NCI-H748 (cell line): ENCODE data around the gene SLC7A4.
A peak's percentile ranks its signal among the peaks of the same experiment; 100 is the strongest.
"Not testable (repeated sequence)": the region's sequence is repeated elsewhere in the genome, so short reads cannot be mapped to it uniquely, and the experiment has no call there.

Source experiments
- DNase-seq: peaks from one replicate; lab custom pipeline; 2025; ENCODE audit not compliant: unreplicated experiment; lab: John Stamatoyannopoulos, UW

The SLC7A4 gene

GRCh38 chr22:21064917-21065864 lies 32.8 kb upstream of the SLC7A4 start:
- DNase-seq: no peak

GRCh38 chr22:21064425-21064824 lies 32.1 kb upstream of the SLC7A4 start:
- DNase-seq: not testable (repeated sequence)

- not testable (repeated sequence) for DNase-seq
These were observed 29.4 kb upstream of the SLC7A4 start for GRCh38 chr22:21061660-21062321.

GRCh38 chr22:21060363-21060762 lies 28.0 kb upstream of the SLC7A4 start:
- not testable (repeated sequence) for DNase-seq

- no peak for DNase-seq
These were observed 23.5 kb upstream of the SLC7A4 start for GRCh38 chr22:21055880-21056319.

- no peak for DNase-seq
These were observed 23.1 kb upstream of the SLC7A4 start for GRCh38 chr22:21055564-21055834.

DNA sequence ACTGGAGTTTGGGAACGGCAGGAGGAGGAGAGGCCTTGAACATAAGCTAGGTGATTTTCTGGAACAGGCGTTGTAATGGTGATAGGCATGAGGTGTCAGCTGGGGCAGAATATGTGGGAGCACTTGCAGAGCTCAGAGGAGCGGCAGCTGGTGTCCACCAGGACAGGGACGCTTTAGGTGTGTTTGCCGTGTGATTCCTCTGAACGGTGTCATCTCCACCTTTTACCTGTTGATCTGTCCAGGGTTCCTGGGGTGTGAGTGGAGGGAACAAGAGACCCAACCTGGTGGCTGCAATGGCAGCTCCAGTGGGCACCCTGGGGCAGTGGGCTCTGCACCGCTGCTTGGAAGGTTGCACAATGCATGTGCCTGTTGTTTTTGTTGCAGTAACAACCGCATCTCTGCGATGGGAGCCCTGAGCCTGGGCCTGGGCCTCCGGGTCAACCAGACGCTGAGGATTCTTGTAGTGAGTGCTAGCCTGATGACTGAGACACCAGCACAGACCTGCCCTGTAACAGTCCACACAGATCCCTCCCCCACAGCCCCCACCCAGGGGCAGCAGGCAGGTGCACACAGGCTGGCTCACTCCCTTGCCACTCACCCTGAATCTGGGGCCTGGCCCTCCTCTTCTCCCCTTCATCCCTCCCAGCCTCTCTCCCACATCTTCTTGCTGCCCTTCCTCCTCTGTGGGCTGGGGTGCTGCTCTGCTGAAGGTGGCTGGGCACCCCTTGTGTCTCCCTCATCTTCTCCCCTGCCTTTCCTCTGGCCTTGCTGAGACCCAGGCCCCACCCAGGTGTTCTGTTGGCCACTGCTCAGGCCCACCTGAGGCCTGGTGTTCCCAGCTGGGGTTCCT lies 22.6 kb upstream of the SLC7A4 start:
- no peak for DNase-seq

GRCh38 chr22:21054046-21054713 lies 21.8 kb upstream of the SLC7A4 start:
- no peak for DNase-seq

DNA sequence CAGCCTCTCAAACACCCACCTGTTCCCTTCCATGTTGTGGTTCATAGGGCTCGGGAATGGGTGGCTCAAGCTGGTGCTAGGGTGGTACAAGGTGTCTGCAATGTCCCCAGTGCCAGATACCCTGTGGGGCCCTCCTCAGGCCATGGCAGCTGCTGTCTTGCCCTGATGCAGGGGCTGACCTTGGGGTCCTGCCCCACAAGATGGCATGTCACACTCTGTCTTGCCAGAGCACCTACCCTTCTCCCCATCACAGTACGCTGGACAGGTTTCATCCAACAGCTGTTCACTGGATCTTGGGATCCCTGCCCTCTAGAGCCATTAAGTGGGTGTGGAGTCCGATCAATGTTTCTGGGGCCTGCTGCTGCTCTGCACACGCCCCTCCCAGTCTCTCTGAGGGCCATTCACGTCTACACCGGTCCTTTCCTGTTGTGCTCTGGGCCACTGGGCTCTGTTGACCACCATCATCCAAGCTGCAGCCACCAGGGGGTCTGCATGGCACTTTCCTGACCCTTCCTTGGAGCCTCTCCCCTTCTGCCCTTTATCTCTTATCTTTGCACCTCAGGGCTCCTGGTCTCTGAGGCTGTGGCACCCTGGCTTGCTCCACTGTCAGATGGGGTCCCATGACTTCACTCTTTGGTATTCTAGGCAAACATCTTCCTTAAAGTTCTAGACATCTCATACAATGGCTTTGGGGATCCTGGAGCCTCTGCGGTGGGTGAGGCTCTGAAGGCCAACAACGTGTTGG lies 20.5 kb upstream of the SLC7A4 start:
- DNase-seq: no peak

DNA sequence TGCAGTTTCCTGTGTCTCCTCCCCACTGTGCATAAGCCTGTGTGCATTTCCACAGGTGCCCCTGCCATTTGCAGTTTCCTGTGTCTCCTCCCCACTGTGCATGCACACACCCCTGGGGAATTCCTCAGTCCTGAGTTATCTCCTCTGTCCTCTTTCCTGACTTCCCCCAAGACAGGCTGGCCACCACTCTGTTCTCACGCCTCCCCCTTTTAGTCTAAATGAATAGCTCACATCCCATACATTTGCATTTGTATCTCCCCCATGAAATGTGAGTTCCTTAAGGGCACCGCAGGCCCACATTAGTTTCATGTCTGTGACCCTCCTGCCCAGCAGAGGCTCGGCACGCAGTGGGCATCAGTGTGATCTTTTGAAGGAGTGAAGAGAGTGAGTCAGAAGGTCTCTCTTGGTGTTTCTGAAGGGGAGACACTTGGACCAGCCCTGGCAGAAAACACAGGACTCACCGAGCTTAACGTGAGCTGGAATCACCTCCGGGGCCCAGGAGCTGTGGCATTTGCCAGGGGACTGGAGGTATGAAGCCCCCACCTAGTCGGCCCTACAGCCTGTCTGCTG lies 19.6 kb upstream of the SLC7A4 start:
- no peak for DNase-seq

DNA sequence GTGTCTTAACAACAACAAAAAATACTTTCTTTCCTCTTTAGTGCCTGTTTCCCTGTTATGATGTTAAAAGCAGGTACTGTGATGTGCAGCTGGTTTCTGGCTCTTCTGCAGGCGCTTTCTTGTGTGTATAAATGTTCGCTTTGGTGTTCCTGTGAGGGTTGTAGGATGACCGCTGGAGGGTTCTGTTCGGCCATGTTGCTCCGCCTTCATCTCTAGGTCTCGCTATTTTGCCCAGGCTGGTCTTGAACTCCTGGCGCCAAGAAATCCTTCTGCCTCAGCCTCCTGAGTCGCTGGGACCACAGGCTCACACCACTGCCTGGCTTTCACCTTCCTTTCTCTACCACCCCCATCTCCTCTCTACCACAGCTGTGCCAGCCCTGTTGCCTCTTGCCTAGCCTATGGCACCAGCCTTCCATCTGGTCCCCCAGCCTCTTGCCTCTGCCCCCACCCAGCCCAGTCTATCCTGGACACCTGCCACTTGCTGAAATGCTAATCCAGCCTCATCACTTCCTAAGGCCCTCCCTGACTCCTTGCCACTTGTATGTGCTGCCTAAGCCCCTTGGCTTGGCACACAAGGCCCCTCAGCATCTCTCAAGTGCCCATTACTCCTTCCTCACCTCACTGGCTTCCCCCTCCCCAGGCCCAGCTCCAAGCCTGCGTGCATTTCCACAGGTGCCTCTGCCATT lies 18.9 kb upstream of the SLC7A4 start:
- no peak for DNase-seq

DNA sequence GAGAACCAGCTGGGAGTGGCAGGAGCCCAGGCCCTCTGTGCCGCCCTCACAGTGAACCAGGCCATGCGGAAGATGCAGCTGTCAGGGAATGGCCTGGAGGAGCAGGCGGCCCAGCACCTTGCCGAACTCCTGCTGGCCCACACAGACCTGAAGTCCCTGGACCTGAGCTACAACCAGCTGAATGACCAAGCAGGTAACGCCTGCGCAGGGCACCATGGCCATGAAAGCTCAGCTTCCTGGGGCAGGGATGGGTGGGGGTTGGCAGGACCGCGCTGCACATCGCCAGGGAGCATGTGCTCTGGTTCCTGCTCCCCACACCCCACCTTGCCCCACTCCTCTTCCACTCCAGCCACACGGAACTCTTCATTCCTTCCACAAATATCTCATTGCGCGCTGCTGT lies 16.6 kb upstream of the SLC7A4 start:
- DNase-seq: not testable (repeated sequence)

- DNase-seq: not testable (repeated sequence)
These were observed 16.1 kb upstream of the SLC7A4 start for GRCh38 chr22:21048448-21048847.

GRCh38 chr22:21047730-21048129 lies 15.4 kb upstream of the SLC7A4 start:
- peak; percentile 79 for DNase-seq

DNA sequence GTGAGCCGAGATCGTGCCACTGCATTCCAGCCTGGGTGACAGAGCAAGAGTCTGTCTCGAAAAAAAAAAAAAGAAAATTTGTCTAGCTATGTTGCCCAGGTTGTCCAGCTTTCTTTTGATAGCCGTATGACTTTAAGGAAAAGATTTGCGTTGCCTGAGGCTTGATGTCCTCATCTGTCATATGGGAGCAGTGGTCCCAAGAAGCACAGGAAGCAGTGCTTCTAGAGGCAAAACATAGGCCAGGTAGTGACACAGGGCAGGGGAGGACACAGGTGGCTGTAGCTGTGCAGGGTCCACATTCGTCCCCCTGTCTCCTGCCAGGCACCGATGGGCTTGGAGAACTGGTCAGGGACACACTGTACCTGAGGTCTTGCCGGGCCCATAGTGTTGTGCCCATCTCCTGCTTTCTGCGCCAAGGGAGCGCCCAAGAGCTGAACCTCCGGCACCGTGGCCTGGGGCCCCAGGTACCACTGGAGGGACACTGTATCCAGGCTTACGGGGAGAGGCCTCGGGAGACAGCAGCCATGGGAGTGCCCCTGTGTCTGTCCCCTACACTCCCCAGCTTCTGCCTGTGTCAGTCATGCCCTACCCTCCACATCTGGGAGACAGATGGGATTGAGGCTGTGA lies 14.8 kb upstream of the SLC7A4 start:
- no peak for DNase-seq

DNA sequence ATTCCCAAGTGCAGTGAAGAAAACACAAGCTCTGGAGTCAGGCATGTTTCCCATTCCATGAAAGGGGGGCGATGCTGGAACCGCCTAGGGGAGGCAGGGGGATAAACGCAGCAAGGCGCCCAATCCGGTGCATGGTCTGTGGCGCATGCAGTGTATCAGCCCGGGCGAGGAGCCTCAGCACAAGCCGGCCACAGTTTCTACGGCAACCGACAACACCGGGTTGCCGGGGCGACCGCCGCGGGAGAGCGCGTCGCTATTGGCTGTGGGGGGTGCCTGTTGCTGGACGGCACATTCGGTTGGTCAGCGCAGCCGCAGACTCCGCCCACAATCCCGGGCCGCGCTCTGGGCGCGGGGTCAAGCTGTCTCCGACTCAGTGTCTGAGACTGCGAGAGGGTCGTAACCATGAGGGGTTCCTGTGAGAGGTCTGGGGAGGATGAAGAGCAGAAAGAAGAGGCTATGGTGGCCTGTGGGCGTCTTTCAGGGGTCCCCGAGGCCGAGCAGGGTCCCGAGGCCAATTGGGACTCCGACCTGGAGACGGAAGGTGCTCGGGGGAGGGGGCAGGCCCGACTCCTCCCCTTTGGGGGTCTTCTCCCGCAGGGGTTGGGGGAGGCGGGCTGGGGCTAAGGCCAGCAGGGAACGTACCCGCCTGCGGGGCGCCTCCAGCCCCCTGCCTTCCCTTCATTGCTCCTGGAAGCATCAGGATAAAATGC lies 13.4 kb upstream of the SLC7A4 start, which contains the start of gene LRRC74B:
TSS of gene LRRC74B (plus strand) at position 362 of the 710 bp plus-strand sequence. CDS start at position 403, 41 bp downstream.
- DNase-seq: peak; percentile 94

DNA sequence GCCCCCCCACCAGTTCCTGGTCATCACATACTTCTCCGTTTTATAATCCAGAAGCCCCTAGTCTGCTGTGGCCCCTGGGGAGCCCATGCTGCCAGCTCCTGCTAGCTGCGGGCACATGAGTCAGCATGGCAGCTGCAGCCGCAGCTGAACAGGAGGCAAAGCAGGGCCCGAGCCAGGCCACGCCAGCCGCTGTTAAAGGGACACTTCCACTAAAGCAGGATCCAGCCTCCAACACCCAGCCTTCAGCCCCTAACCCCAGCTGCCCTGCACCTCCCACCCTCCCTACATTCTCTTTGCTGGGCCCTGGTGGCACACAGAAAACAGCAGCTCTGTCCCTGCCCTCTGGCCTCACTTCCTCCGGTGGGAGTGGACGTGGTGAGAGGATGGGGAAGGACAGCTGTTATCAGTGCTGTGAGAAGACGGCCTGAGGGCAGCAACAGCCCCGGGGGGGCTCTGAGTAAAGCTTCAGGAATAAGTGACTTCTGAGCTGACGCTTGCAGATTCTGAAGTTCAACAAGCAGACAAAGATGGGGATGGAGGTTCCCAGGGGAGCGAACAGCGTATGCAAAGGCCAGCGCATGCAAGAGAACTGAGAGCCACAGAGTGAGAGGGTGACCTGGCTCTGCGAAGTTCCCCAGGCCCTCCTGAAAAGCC lies 12.7 kb upstream of the SLC7A4 start:
- peak; percentile 42 for DNase-seq
